HG03565 (cell line): Measurements from ENCODE around the gene DUSP22.
"Not testable (repeated sequence)": the region's sequence is repeated elsewhere in the genome, so short reads cannot be mapped to it uniquely, and the experiment has no call there.

Experiments
- ATAC-seq: cut with Tn5 transposase; IDR thresholded peaks from one replicate; pipeline ENCODE4 v1.9.1; 2021; ENCODE audit warnings: mild to moderate bottlenecking, moderate library complexity; ENCODE audit not compliant: unreplicated experiment

The DUSP22 gene, protein sequence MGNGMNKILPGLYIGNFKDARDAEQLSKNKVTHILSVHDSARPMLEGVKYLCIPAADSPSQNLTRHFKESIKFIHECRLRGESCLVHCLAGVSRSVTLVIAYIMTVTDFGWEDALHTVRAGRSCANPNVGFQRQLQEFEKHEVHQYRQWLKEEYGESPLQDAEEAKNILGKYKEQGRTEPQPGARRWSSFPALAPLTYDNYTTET

GRCh38 chr6:291697-292505, at the start of gene DUSP22:
Gene DUSP22 (plus strand): TSS chr6:292487. CDS start chr6:292540, 53 bp downstream.
- peak; percentile 31 for ATAC-seq

- no peak for ATAC-seq
These were observed 45.9 kb upstream of the DUSP22 start for GRCh38 chr6:246352-246751.

GRCh38 chr6:247351-247750, 44.9 kb upstream of the DUSP22 start:
- ATAC-seq: no peak

DNA sequence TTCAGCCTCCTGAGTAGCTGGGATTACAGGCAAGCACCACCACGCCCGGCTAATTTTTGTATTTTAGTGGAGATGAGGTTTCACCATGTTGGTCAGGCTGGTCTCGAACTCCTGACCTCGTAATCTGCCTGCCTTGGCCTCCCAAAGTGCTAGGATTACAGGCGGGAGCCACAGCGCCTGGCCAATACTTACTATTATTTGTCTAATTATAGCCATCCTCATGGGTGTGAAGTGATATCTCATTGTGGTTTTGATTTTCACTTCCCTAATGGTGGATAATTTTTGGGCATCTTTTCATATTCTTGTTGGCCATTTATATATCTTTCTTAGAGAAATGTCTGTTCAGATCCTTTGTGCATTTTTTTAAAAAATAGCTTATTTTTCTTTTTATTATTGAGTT, 44.2 kb upstream of the DUSP22 start:
- not testable (repeated sequence) for ATAC-seq

GRCh38 chr6:250676-251075, 41.6 kb upstream of the DUSP22 start:
- no peak for ATAC-seq

DNA sequence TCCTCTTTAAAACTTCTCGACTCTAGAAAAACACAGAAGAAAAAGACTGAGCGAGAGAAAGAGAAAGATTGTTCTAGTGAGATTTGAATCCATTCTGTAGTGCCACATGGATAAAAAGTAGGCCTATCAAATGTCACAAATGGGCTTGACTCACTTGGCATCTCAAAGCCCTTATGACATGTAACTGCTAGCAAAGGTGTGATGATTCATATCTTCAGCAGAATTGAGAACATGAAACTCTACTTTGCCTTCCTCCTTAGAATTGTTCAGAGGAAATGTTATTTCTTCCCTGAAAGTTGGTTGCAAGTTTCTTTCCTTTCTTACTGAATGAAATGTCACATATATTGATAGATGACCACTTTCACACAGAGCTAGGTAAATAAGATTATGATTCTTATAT, 40.4 kb upstream of the DUSP22 start:
- peak; percentile 44 for ATAC-seq

DNA sequence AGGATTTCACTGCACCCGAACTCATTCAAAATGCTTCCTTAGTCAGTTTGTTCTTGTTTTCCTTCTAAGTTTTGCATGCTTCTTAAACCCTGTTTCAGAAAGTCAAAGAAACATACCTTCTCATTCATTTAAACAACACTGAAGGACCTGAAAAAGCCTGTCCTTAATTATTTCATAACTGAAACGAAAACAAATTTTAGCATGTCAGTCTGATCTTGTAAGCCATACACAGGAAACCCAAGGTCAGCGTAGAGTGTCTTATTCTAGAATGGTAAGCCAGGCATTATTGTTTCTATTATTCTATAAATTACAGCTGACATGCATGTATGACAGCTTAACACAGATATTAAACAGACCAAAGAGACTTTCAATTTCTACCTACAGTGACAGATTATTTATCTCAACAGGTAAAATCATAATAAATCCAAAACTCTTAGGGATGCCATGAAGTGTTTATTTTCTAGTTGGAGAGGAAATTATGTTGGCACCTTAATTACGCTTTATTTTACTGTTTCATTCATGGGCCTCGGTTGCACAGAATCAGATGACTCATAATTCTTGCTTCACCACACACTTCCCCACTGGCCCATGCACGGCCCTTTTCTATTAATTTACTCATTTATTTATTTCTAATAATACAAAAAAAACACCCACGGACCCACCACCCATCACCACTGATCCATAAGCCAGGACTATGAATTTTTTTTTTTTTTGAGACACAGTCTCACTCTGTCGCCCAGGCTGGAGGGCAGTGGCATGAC, 39.3 kb upstream of the DUSP22 start:
- ATAC-seq: no peak

DNA sequence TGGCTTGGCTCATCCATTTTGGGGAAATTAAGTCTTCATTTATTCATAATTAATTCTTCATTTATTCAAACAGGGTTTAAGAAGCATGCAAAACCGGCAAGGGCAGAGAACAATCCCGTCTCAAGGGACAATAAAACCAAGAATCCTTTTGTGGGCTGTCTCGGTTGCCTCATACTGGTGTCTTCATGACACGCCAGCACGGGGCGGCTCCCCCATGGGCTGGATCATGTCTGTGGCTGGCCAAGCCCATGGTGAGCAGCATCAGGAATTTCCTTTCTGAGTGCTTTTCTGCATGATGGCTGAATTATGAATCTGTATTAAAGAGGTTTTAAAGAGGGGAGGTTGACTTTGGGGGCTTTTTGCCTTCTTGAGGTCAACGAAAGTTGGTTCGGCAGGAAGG, 38.3 kb upstream of the DUSP22 start:
- no peak for ATAC-seq

DNA sequence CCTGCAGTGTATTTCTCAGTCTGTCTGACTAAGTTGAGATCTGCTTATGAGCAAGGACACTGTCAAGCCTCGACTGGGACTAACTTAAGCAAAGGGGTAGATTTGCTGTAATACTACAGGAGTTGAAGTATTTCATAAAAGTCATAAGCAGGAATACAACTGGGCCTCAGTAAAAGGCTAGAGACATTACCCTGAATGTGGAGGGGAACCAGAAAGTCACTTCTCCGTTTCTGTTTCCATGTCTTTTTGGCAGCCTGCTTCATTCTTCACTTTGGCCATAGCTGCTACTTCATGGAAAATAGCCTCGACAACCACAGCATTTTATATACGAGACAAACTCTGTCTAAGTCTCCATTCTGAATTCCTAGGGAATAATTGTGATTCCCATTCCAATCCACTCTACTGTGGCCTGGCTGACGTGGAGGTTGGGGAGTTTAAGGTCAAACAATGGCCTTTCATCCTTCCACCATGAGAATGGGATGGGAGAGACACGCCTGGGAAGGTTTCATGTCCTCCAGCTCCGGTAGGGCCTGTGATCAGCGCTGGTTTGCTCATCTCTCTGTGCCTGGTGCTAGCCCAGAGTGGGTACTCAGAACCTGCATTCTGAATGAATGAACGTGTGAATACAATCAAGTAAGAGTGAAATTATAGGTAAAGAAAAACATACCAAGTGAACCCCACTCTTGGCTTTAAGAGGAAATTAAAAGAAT, 37.1 kb upstream of the DUSP22 start:
- ATAC-seq: no peak

DNA sequence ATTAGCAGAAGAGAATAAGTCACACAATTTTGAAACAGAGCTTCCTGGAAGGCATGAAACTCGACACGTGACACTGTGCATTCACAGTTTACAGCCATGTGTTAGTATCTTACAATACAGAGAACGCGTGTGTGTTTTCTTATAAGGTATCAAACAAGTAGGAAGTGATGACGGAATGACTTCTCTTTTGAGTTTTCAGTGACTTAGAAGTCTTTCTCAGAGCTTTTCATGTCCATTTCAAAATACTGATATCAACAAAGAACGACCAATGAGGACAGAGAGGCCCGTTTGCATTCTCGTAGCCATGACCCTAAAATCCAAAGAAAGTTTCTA, 36.6 kb upstream of the DUSP22 start:
- no peak for ATAC-seq

DNA sequence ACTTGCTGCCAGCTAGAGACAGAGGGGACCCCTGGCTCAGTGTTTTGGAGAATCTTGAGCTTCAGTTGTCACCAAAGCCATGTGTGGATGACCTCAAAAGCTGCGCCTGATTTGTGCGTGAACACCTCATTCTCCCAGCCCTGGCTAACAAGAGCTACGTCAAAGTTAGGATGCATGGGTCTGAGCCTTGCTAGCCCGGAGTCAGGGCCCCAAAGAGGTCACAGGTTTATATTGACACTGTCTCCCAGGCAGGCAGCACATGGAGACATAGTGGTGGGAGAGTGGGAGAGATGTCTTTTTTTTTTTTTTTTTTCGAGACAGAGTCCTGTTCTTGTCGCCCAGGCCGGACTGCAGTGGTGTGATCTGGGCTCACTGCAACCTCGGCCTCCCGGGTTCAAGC, 36.1 kb upstream of the DUSP22 start:
- ATAC-seq: no peak

GRCh38 chr6:257031-257725, 35.1 kb upstream of the DUSP22 start:
- no peak for ATAC-seq

GRCh38 chr6:257774-258173, 34.5 kb upstream of the DUSP22 start:
- no peak for ATAC-seq

GRCh38 chr6:259316-259715, 33.0 kb upstream of the DUSP22 start:
- no peak for ATAC-seq

DNA sequence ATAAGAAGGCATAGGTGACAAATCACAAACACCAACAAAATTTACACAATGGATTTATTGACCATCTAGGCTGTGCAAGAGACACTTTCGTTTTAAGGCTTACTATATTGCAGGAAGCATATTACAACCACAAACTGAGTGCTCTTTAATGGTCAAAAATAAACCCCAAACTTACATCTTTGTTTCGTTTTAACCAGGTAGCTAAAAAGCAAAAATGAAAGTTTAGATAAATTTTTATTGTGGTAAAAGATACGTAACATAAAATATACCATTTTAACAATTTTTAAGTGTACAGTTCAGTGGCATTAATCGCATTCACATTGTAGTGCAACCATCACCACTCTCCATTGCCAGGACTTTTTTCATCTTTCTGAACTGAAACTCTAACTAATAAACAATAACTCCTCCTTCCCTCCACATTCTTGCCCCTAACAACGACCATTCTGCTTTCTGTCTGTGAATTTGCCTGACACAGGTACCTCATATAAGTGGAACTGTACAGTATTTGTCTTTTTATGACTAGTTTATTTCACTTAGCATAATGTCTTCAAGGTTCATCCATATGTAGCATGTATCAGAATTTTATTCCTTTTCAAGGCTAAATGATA, 32.3 kb upstream of the DUSP22 start:
- ATAC-seq: peak; percentile 74

DNA sequence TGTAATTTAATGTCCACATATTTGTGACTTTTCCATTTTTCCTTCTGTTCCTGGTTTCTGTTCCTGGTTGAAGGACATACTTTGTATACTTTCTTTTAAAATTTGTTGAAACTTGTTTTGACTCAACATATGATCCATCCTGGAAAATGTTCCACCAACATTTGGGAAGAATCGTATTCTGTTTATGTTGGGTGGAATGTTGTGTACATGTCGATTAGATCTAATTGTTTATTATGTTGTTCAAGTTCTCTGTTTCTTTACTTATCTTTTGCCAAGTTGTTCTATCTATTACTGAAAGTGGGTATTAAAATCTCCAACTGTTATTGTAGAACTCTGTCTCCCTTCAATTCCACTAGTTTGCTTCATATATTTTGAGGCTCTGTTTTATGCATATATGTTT, 27.7 kb upstream of the DUSP22 start:
- no peak for ATAC-seq

DNA sequence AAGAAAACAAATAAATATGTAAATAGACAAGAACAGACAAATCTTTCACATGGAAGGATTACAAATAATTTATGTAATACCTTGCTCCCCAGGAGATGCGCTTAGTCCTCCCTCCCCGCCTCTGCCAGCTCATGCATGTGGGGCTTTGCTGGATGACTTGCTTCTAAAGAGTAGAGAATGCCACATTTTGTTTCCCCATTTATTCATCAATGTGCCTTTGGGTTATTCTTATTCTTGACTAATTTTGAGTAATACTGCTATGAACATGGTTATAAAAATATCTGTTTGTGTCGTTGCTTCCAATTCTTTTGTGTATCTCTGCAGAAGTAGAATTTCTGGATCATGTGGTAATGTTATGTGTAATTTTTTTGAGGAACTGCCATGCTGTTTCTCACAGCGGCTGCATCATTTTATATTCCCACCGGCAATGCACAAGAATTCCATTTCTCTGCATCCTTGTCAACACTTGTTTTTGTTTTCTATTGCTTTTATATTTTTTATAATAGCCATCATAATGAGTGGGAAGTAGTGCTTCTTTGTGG, 23.8 kb upstream of the DUSP22 start:
- ATAC-seq: no peak

DNA sequence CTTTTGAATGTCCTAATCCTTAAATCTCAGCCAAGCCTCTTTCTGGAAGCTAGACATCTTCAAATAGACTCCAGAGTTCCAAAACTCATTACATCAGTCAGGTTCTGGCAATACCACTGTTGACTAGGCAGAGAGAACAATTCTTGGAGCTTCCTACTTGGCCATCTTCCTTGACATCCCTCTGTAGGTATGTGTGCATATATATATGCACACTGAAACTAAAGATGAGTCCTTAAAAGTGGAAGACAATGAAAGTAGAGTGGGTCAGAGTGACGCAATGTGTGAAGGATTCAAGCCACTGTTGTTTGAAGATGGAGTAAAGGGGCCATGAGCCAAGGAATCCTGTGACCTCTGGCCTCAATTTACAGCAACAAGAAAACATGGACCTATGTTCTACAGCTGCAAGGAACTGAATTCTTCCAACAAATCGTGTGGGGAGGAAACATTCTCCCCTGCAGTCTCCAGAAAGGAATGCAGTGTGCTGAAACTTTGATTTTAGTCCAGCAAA, 18.7 kb upstream of the DUSP22 start:
- ATAC-seq: no peak

GRCh38 chr6:277746-278145, 14.5 kb upstream of the DUSP22 start:
- no peak for ATAC-seq

GRCh38 chr6:278494-278893, 13.8 kb upstream of the DUSP22 start:
- no peak for ATAC-seq
